Measurements from ENCODE around the gene ABCG2. TPM values are rescaled to one million over a fixed set of nuclear protein-coding genes. Genes with fewer than 3 reads are reported as not detected.

Gene ABCG2
- total and polyA plus RNA-seq, 2 of the 4 experiments (the other 2 are of a cell fraction) = 0.50 to 1.1 TPM

- dilution Hi-C loops (cut with HindIII; ENCODE audit: low sequenced_read_pairs, unreplicated experiment) (no loop called here), in situ Hi-C loops (cut with MboI; ENCODE audit: low sequenced_read_pairs) (no loop called here), intact Hi-C loops (cut with micrococcal nuclease) (no loop called here)
- POLR2A ChIA-PET (ENCODE audit: unreplicated experiment) = no interaction called here
- Histone ChIP-seq H2BK15ac (ENCODE audit: low read depth, low read length) (no peak overlapping the region), H3K79me1 (ENCODE audit: low read depth in 1 of 2, low read length in 2 of 2) (no peaks in the 10 kb centered on the region), H2BK5ac (ENCODE audit: low read depth, low read length, poor library complexity, severe bottlenecking) (no peak overlapping the region), H3K27ac (ENCODE audit: insufficient read depth, low read length) (no peak overlapping the region), H3K4me1 (ENCODE audit: control insufficient read depth, insufficient read depth, low read length) (no peaks in the 10 kb centered on the region), H4K91ac (ENCODE audit: insufficient read depth, low read depth, low read length) (no peak overlapping the region), H3K9me1 (ENCODE audit: insufficient read depth, low read length) (no peaks in the 10 kb centered on the region), H4K20me1 (ENCODE audit: insufficient read depth, low read length) (no peaks in the 10 kb centered on the region), H3K18ac (ENCODE audit: low read depth, low read length) (no peak overlapping the region), H2BK120ac (ENCODE audit: low read depth, low read length) (no peak overlapping the region), H3K56ac (ENCODE audit: extremely low read depth, insufficient read depth, low read length) (no peak overlapping the region), H4K5ac (ENCODE audit: low read depth, low read length) (no peak overlapping the region), H2BK20ac (ENCODE audit: low read depth, low read length) (no peak overlapping the region), H2AFZ (replicated peaks; ENCODE audit: low read length, poor library complexity) (no peak overlapping the region), H3K27me3 (ENCODE audit: control insufficient read depth, insufficient read depth, low read length) (no peaks in the 10 kb centered on the region), H3K4me2 (ENCODE audit: low read depth, low read length) (no peak overlapping the region), H3K4me3 (ENCODE audit: insufficient read depth, low read depth, low read length) (no peak overlapping the region), H2AK5ac (ENCODE audit: low read depth, low read length) (no peak overlapping the region), H3K4ac (ENCODE audit: low read depth, low read length) (no peak overlapping the region), H3K9ac (ENCODE audit: low read depth, low read length) (no peak overlapping the region), H3K14ac (replicated peaks; ENCODE audit: low read depth, low read length) (no peak overlapping the region), H4K8ac (ENCODE audit: low read depth in 2 of 2, low read length in 2 of 2) (no peak overlapping the region), H3K9me3 (ENCODE audit: control insufficient read depth, insufficient read depth, low read length) (no peaks in the 10 kb centered on the region), H3K23ac (ENCODE audit: low read depth, low read length) (no peak overlapping the region), H2AK9ac (replicated peaks; ENCODE audit: low read depth, low read length, poor library complexity) (no peak overlapping the region), H3K36me3 (ENCODE audit: control insufficient read depth, insufficient read depth, low read length) (no peaks in the 10 kb centered on the region)
- WGBS, 2 experiments (ENCODE audit: extremely low coverage in 2 of 2, insufficient read length in 1 of 2) = no CpG with 5 or more reads among the region's 3 CpGs
- no TSS peak for BruUV-seq (replicated peaks)
- TF ChIP-seq FOS (IDR thresholded peaks at IDR 0.05; ENCODE audit: low read depth, low read length) (no peak), CHD1 (IDR thresholded peaks at IDR 0.05; ENCODE audit: low read depth, low read length) (no peak), RAD21 (IDR thresholded peaks at IDR 0.05; ENCODE audit: low read length) (no peak), CEBPB (IDR thresholded peaks at IDR 0.05; ENCODE audit: low read depth, low read length) (no peak), SMC3 (IDR thresholded peaks at IDR 0.05; ENCODE audit: low read depth, low read length) (no peak), MXI1 (IDR thresholded peaks at IDR 0.05; ENCODE audit: borderline replicate concordance, low read depth, low read length) (no peak), BHLHE40 (IDR thresholded peaks at IDR 0.05; ENCODE audit: low read depth, low read length) (no peak), POLR2A (IDR thresholded peaks at IDR 0.05; ENCODE audit: low read depth, low read length) (no peak), MAZ (IDR thresholded peaks at IDR 0.05; ENCODE audit: borderline replicate concordance, low read depth, low read length) (no peak), USF2 (IDR thresholded peaks at IDR 0.05; ENCODE audit: low read depth, low read length) (no peak)
- DNase-seq = no peak
- CTCF ChIA-PET = interaction anchor here (0.7 kb wide), 1 partner anchor 15 kb away, joined by 3 read pairs; no protein-coding TSS in a partner anchor
- no peak for ATAC-seq (ENCODE audit: low read depth)
These were observed 67.1 kb downstream of the ABCG2 start for GRCh38 chr4:88091378-88091777.

Data from IMR-90 (cell line).